ENCODE results near the gene ATP8A1. TPM values are rescaled to one million over a fixed set of nuclear protein-coding genes. Genes with fewer than 3 reads are reported as not detected.

Gene ATP8A1
- total RNA-seq, 4 donors from 2014 or later, result 4.9 to 13.8 (median 5.2) TPM

- no peak overlapping the region for H3K4me3 ChIP-seq (ENCODE audit: low read depth, poor library complexity, severe bottlenecking)
- TF ChIP-seq POLR2A (IDR thresholded peaks at IDR 0.05), result no peak
- no peak for TF ChIP-seq CTCF (IDR thresholded peaks at IDR 0.05)
- 29 to 48% methylated on average over 1 of the region's 1 CpG for WGBS, 2 donors
- intact Hi-C loops (cut with DNase I; ENCODE audit: low total_unique reads), result no loop called here
- DNase-seq (ENCODE audit: low spot score in 2 of 2), result no peak
Observed at GRCh38 chr4:42366959-42367358, 289.9 kb downstream of the ATP8A1 start.

- no peak for TF ChIP-seq POLR2A (IDR thresholded peaks at IDR 0.05)
- TF ChIP-seq CTCF (IDR thresholded peaks at IDR 0.05), result no peak
- intact Hi-C loops (cut with DNase I; ENCODE audit: low total_unique reads), result no loop called here
- no peak for DNase-seq (ENCODE audit: low spot score in 2 of 2)
Observed at GRCh38 chr4:42364266-42365053, 292.4 kb downstream of the ATP8A1 start.

GRCh38 chr4:42363614-42364013 is 293.3 kb downstream of the ATP8A1 start:
- TF ChIP-seq CTCF (IDR thresholded peaks at IDR 0.05), result no peak
- no peak for TF ChIP-seq POLR2A (IDR thresholded peaks at IDR 0.05)
- H3K4me3 ChIP-seq (ENCODE audit: low read depth, poor library complexity, severe bottlenecking), result no peak overlapping the region
- intact Hi-C loops (cut with DNase I; ENCODE audit: low total_unique reads), result no loop called here
- 83 to 84% methylated on average over 3 of the region's 3 CpGs for WGBS, 2 donors
- no peak for DNase-seq (ENCODE audit: low spot score in 2 of 2)

More at GRCh38 chr4:42364266-42365053, 292.4 kb downstream of the ATP8A1 start:
- H3K4me3 ChIP-seq (ENCODE audit: low read depth, poor library complexity, severe bottlenecking), result no peak overlapping the region

- WGBS, 2 donors, result 81 to 83% methylated on average over 3 of the region's 3 CpGs
- H3K4me3 ChIP-seq (ENCODE audit: low read depth, poor library complexity, severe bottlenecking), result no peak overlapping the region
- TF ChIP-seq CTCF (IDR thresholded peaks at IDR 0.05), result no peak
- no peak for TF ChIP-seq POLR2A (IDR thresholded peaks at IDR 0.05)
- intact Hi-C loops (cut with DNase I; ENCODE audit: low total_unique reads), result no loop called here
- no peak for DNase-seq (ENCODE audit: low spot score in 2 of 2)
Observed at GRCh38 chr4:42362591-42362990, 294.3 kb downstream of the ATP8A1 start.

- H3K4me3 ChIP-seq (ENCODE audit: low read depth, poor library complexity, severe bottlenecking), result no peak overlapping the region
- intact Hi-C loops (cut with DNase I; ENCODE audit: low total_unique reads), result no loop called here
- no peak for TF ChIP-seq CTCF (IDR thresholded peaks at IDR 0.05)
- TF ChIP-seq POLR2A (IDR thresholded peaks at IDR 0.05), result no peak
- DNase-seq (ENCODE audit: low spot score in 2 of 2), result no peak
- 87 to 94% methylated on average over 8 of the region's 8 CpGs for WGBS, 2 donors
Observed at GRCh38 chr4:42361456-42361855, 295.4 kb downstream of the ATP8A1 start.

GRCh38 chr4:42360256-42360669 is 296.6 kb downstream of the ATP8A1 start:
- intact Hi-C loops (cut with DNase I; ENCODE audit: low total_unique reads), result no loop called here
- H3K4me3 ChIP-seq (ENCODE audit: low read depth, poor library complexity, severe bottlenecking), result no peak overlapping the region
- 31 to 39% methylated on average over 2 of the region's 2 CpGs for WGBS, 2 donors
- no peak for TF ChIP-seq POLR2A (IDR thresholded peaks at IDR 0.05)
- no peak for TF ChIP-seq CTCF (IDR thresholded peaks at IDR 0.05)
- no peak for DNase-seq (ENCODE audit: low spot score in 2 of 2)
